NCI-H526 treated with DMSO at 0.1 percent for 48 hours (cell line): ENCODE data around the gene TEX261.

Experiments used
- DNase-seq: peaks from one replicate; lab custom pipeline; 2025; lab: John Stamatoyannopoulos, UW

The TEX261 gene

GRCh38 chr2:70981421-70981820 is 13.3 kb downstream of the TEX261 start:
- DNase-seq, result no peak

GRCh38 chr2:70979626-70980025 is 15.0 kb downstream of the TEX261 start:
- no peak for DNase-seq

GRCh38 chr2:70979180-70979488 is 15.5 kb downstream of the TEX261 start:
- DNase-seq, result no peak

GRCh38 chr2:70978341-70979179 is 16.1 kb downstream of the TEX261 start, which contains the start of gene ANKRD53:
ANKRD53 (plus strand) TSS chr2:70978630; CDS start chr2:70978646, 16 bp downstream.
- DNase-seq, result no peak

- no peak for DNase-seq
Observed at GRCh38 chr2:70977605-70978205, 17.0 kb downstream of the TEX261 start.

GRCh38 chr2:70975237-70975636 is 19.4 kb downstream of the TEX261 start:
- DNase-seq, result no peak

- no peak for DNase-seq
Observed at GRCh38 chr2:70974592-70974991, 20.1 kb downstream of the TEX261 start.

GRCh38 chr2:70967189-70967588 is 27.5 kb downstream of the TEX261 start:
- no peak for DNase-seq

- no peak for DNase-seq
Observed at GRCh38 chr2:70966681-70967080, 28.0 kb downstream of the TEX261 start.

GRCh38 chr2:70965506-70965905 is 29.2 kb downstream of the TEX261 start:
- DNase-seq, result no peak

- no peak for DNase-seq
Observed at GRCh38 chr2:70964596-70965386, 29.9 kb downstream of the TEX261 start.

- DNase-seq, result no peak
Observed at GRCh38 chr2:70964133-70964532, 30.5 kb downstream of the TEX261 start.

- no peak for DNase-seq
Observed at GRCh38 chr2:70962885-70963878, 31.5 kb downstream of the TEX261 start.

- DNase-seq, result no peak
Observed at GRCh38 chr2:70962211-70962884, 32.3 kb downstream of the TEX261 start.

- DNase-seq, result no peak
Observed at GRCh38 chr2:70961648-70961994, 33.1 kb downstream of the TEX261 start.

GRCh38 chr2:70960833-70961647 is 33.6 kb downstream of the TEX261 start:
- no peak for DNase-seq

- DNase-seq, result no peak
Observed at GRCh38 chr2:70959851-70960832, 34.5 kb downstream of the TEX261 start.

GRCh38 chr2:70959271-70959761 is 35.4 kb downstream of the TEX261 start:
- no peak for DNase-seq

- DNase-seq, result no peak
Observed at GRCh38 chr2:70958759-70959158, 35.9 kb downstream of the TEX261 start.
